Subcutaneous preadipocyte (primary cell): ENCODE results near the gene DCAF12. TPM values are rescaled to one million over a fixed set of nuclear protein-coding genes. Genes with fewer than 3 reads are reported as not detected.

Experiments
- small RNA-seq: library from RNA; depleted of rRNA; stranded (forward); fragments of <200 nt; gene quantifications from one replicate; pipeline ENCODE3, GENCODE V24; 2012
- total RNA-seq: library from RNA; depleted of rRNA; stranded (reverse); fragments of >200 nt; gene quantifications from 2 replicates; pipeline ENCODE4 v1.2.3, GENCODE V29; 2012

DCAF12 gene
- total RNA-seq: 13.6 and 18.6 TPM in 2 replicates

DNA sequence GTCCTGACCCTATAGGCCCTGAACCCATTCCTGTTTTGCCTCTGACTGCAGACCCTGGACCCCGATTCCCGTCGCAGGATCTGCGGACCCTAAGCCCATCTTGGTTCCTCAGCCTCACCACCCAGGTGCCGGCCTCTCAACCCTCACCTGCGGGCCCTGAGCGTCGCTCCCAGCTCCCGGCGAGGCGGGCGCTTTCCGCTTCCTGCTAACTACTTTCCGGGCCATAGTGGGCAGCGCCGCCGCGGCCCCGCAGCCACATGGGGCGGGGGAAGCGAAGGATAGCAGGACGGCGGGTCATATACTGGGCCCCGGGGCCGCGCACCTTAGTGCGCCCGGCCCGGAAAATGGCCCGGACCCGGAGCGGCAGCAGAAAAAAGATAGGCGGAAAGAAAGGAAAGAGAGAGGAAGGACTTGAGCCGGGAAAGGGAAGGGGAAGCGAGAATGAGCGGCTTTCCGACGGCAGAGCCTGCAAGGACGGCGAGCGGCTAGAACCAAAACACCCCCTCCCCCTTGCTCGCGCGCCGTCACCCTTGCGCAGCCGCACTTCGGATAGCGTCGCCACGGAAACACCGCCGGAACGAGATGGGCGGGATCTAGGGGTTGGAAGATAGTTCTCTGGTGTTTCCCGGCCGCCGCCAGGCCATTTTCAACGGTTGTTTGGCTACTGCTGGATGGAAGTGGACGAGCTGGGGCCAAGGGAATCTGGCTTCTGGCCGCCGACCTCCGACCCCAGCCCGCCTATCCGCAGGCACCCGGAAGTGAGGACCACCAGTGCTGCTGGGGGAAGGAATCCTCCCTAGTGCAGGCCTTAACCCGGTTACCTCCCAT lies at the start of gene DCAF12:
DCAF12 (minus strand) TSS at position 492 of the 828 bp plus-strand sequence; CDS start at position 225, 267 bp downstream.

GRCh38 chr9:34048727-34049629 lies 77.5 kb downstream of the DCAF12 start, which contains the start of gene UBAP2:
TSS of gene UBAP2 (minus strand) at chr9:34048887. CDS start at chr9:34017148, 31,739 bp downstream.

Small RNA genes lying within 50 kb of the gene (small RNA-seq; reads per million reads assigned to genes)
- not detected for gene RN7SKP114

Other genes starting within 250 kb of the DCAF12 start
- gene UBAP2, start 77.8 kb downstream of the DCAF12 start, total RNA-seq: 16.9 and 30.5 TPM in 2 replicates
- 30.9 and 31.3 TPM in 2 replicates for gene UBAP1, start 52.3 kb upstream of the DCAF12 start, total RNA-seq
- 3.3 and 6.5 TPM in 2 replicates for gene KIF24, start 202.6 kb upstream of the DCAF12 start, total RNA-seq
- gene NUDT2, start 202.9 kb upstream of the DCAF12 start, total RNA-seq: 16.9 and 17.8 TPM in 2 replicates